HG02870 (cell line): ENCODE data around the gene HCRT.
"Not testable (repeated sequence)": the region's sequence is repeated elsewhere in the genome, so short reads cannot be mapped to it uniquely, and the experiment has no call there.

Experiments
- ATAC-seq: cut with Tn5 transposase; IDR thresholded peaks from one replicate; pipeline ENCODE4 v1.9.1; 2021; ENCODE audit warnings: mild to moderate bottlenecking, moderate library complexity; ENCODE audit not compliant: unreplicated experiment

Gene HCRT

GRCh38 chr17:42141382-42141781, 43.9 kb downstream of the HCRT start:
- no peak for ATAC-seq

GRCh38 chr17:42140690-42141089, 44.6 kb downstream of the HCRT start:
- ATAC-seq: not testable (repeated sequence)

GRCh38 chr17:42138749-42139492, 46.3 kb downstream of the HCRT start:
- ATAC-seq: no peak

DNA sequence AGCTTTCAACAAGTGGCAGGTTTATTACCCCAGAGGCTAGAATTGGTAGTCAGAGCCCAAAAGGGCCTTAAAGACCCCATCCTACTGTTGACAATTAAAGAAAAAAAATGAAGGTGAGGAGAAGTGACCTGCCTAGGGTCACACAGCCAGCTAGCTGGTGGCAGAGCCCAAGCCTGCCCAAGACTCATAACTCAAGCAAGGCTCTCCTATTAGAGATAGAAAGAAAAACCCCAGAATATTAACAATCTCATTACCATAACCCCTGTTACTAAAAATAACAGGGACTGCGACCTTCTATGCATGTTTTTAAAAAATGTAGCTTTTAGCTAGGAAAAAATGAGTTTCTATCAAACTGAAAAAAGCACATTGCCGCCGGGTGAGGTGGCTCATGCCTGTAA, 48.6 kb downstream of the HCRT start:
- no peak for ATAC-seq

DNA sequence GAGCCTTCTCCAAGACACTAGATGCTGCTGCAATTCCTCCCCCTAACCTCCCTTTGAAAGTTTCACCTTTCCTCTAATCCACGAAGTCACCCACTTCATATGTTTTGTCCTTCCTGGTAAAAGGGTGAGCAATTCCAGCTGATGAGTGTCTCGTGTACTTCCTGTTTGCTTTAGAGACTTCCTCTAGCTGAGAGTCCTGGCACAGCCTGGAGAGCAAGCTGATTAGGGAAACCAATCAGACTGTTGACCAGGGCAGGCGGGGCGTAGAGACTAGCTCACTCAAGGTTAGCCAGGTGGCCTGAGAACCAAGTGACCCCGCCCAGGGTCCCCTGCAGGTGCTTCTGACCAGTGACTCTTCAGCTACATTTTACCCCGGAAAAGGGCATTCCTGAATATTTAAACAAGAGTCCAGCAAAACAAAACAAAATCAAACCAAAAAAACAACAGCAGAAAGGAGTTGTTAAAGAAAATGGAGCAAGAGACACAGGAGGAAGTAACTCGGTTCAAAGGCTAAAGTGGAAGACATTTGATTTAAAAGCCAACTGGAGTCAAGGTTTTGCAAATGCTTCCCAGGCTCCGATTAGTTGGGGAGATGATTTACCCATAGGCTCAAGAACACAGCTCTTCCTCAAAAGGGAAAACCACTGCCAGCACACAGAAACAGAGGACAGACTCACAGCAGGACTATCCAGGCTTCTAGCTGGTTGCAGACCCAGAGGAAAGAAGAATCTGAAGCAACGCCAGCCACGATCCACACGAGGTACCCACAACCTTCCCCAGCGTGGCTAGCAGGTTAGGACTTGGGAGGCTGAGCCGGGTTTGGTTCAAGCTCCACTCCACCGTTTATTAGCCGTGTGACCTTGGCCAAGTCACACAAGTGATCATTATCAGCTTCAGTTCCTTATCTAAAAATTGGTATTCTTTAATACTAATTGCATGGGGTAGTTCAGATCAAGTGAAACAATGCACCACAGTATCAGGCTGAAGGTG, 49.3 kb downstream of the HCRT start:
- ATAC-seq: no peak

DNA sequence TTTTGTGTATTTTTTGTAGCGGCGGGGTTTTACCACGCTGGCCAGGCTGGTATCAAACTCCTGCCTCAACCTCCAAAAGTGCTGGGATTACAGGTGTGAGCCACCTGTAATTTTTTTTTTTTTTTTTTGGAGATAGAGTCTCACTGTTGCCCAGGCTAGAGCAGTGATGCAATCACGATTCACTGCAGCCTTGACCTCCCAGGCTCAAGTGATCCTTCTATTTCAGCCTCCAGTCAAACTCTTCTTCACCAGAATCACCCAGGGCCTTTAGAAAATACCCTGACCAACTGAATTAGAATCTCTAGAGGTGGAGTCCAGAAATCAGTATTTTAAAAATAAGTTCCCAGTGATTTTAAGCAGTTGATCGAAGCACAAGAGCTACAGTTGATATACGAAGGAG, 50.1 kb downstream of the HCRT start:
- ATAC-seq: no peak
